ENCODE measurements around the gene PDIA4. TPM values are rescaled to one million over a fixed set of nuclear protein-coding genes. Genes with fewer than 3 reads are reported as not detected.

The PDIA4 gene
- total RNA-seq, 4 donors from 2014 or later = 40.4 to 124 (median 45.2) TPM

- Histone ChIP-seq H3K4me3 (no peak overlapping the region), H3K4me1 (no peaks in the 10 kb centered on the region), H3K36me3 (no peaks in the 10 kb centered on the region), H3K9me3 (no peaks in the 10 kb centered on the region), H3K27me3 (peaks cover 0 to 4% of the 10 kb centered on the region in 2 donors), H3K27ac (no peak overlapping the region)
- 74 to 78% methylated on average over 6 of the region's 6 CpGs for WGBS, 2 donors
- no peak for DNase-seq (ENCODE audit: low spot score in 2 of 2)
- TF ChIP-seq CTCF (IDR thresholded peaks at IDR 0.05) (no peak), POLR2A (IDR thresholded peaks at IDR 0.05) (no peak), EP300 (IDR thresholded peaks at IDR 0.05) (no peak)
Measured at GRCh38 chr7:148973256-148973655, 55.0 kb downstream of the PDIA4 start.

DNA sequence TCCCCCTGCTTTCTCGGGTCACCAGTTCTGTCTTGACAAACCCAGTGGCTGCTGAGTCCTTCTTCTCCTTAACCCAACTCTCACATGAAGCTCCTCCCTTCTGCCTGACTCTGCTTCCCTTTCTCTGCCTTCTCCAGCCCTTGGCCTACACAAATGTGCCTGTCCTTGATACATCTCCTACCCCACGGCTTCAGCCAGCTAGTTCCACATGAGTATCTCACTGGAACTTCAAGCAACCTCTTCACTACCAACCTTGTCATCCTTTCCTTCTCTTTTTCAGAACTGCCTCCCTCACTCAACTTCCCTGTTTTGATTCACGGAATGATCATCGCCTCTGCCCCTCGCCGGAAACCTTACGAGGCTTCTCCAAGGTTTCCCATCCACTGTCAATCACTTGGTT is 55.9 kb downstream of the PDIA4 start:
- Histone ChIP-seq H3K9me3 (no peaks in the 10 kb centered on the region), H3K27me3 (no peaks in the 10 kb centered on the region), H3K27ac (no peak overlapping the region), H3K4me3 (no peak overlapping the region), H3K4me1 (no peaks in the 10 kb centered on the region), H3K36me3 (no peaks in the 10 kb centered on the region)
- 71 to 77% methylated on average over 7 of the region's 7 CpGs for WGBS, 2 donors
- no peak for DNase-seq (ENCODE audit: low spot score in 2 of 2)
- TF ChIP-seq EP300 (IDR thresholded peaks at IDR 0.05) = no peak
- no peak for TF ChIP-seq POLR2A (IDR thresholded peaks at IDR 0.05)
- no peak for TF ChIP-seq CTCF (IDR thresholded peaks at IDR 0.05)

DNA sequence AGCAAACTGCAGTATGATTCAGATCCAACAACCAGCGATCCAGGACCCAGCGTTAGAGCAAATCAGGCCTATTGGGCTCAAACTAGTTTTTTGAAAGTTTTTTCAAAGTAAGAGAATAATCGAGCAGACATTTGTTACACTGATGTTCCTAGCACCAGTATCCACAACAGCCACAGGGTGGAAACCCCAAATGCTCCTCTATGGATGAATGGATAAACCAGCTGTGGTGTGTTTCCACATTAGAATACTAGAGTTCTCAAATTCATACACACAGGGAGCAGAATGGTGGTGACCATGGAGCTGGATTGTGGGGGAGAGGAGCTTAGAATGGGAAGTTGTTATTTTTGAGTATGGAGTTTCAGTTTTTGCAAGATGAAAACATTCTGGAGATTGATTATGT is 60.7 kb downstream of the PDIA4 start:
- 61 to 81% methylated on average over 3 of the region's 3 CpGs for WGBS, 2 donors
- Histone ChIP-seq H3K27ac (no peak overlapping the region), H3K4me3 (no peak overlapping the region), H3K4me1 (peaks cover 0 to 25% (median 4%) of the 10 kb centered on the region in 4 donors), H3K27me3 (no peaks in the 10 kb centered on the region), H3K9me3 (no peaks in the 10 kb centered on the region), H3K36me3 (no peaks in the 10 kb centered on the region)
- no peak for DNase-seq (ENCODE audit: low spot score in 2 of 2)
- TF ChIP-seq CTCF (IDR thresholded peaks at IDR 0.05) (no peak), EP300 (IDR thresholded peaks at IDR 0.05) (no peak), POLR2A (IDR thresholded peaks at IDR 0.05) (no peak)

DNA sequence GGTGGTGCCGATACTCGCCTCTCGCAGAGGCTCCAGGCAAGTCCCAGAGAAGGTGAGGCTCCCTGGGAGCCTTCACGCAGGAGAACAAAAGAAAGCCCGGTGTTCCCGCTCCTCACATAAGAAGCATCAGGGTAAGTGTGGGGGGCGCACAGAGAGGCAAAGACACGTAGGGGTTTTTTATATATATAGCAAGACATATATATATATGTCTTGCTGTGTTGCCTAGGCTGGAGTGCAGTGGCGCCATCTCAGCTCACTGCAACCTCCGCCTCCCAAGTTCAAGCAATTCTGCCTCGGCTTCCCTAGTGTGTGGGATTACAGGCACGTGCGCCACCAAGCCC is 61.3 kb downstream of the PDIA4 start:
- Histone ChIP-seq H3K4me1 (peaks cover 0 to 25% (median 6%) of the 10 kb centered on the region in 4 donors), H3K9me3 (no peaks in the 10 kb centered on the region), H3K4me3 (peak overlapping the region; percentile 17 to 49 (median 30)), H3K36me3 (no peaks in the 10 kb centered on the region), H3K27ac (peak overlapping the region in 1 of 4 donors; percentile 34), H3K27me3 (no peaks in the 10 kb centered on the region)
- no peak for DNase-seq (ENCODE audit: low spot score in 2 of 2)
- 27 to 36% methylated on average over 13 of the region's 13 CpGs for WGBS, 2 donors
- TF ChIP-seq POLR2A (IDR thresholded peaks at IDR 0.05) = no peak
- TF ChIP-seq EP300 (IDR thresholded peaks at IDR 0.05) = no peak
- TF ChIP-seq CTCF (IDR thresholded peaks at IDR 0.05) = no peak

GRCh38 chr7:148964483-148965267 is 63.6 kb downstream of the PDIA4 start:
- no peak for DNase-seq (ENCODE audit: low spot score in 2 of 2)
- Histone ChIP-seq H3K4me1 (peaks cover 0 to 25% (median 6%) of the 10 kb centered on the region in 4 donors), H3K27ac (peak overlapping the region in 2 of 4 donors; percentile 80 to 86), H3K4me3 (peak overlapping the region; percentile 32 to 62 (median 53)), H3K36me3 (no peaks in the 10 kb centered on the region), H3K27me3 (no peaks in the 10 kb centered on the region), H3K9me3 (no peaks in the 10 kb centered on the region)
- TF ChIP-seq EP300 (IDR thresholded peaks at IDR 0.05) = no peak
- no peak for TF ChIP-seq CTCF (IDR thresholded peaks at IDR 0.05)
- TF ChIP-seq POLR2A (IDR thresholded peaks at IDR 0.05) = no peak
- WGBS, 2 donors = 43 to 44% methylated on average over 15 of the region's 15 CpGs
